Endodermal cell (in vitro differentiated cells): Measurements from ENCODE around the gene ATF7IP. TPM values are rescaled to one million over a fixed set of nuclear protein-coding genes. Genes with fewer than 3 reads are reported as not detected.
A peak's percentile ranks its signal among the peaks of the same experiment; 100 is the strongest.
"Not testable (repeated sequence)": the region's sequence is repeated elsewhere in the genome, so short reads cannot be mapped to it uniquely, and the experiment has no call there.

Experiments
- DNase-seq: peaks from one replicate; pipeline ENCODE4 v3.0.0-alpha.2; 2017
- H3K27ac ChIP-seq: 2 replicates; pipeline ENCODE4 v1.5.1; 2013; ENCODE audit warnings: mild to moderate bottlenecking, low read depth, low read length, moderate library complexity
- H3K27me3 ChIP-seq: 2 replicates; pipeline ENCODE4 v1.6.1; 2013; ENCODE audit warnings: mild to moderate bottlenecking, low read length, moderate library complexity; ENCODE audit not compliant: insufficient read depth, control insufficient read depth, poor library complexity, severe bottlenecking
- H3K36me3 ChIP-seq: 2 replicates; pipeline ENCODE4 v1.7.0; 2013; ENCODE audit warnings: mild to moderate bottlenecking, low read length, moderate library complexity; ENCODE audit not compliant: control insufficient read depth, insufficient read depth
- H3K4me1 ChIP-seq: one replicate; pipeline ENCODE4 v1.7.0; 2013; ENCODE audit warnings: low read length; ENCODE audit not compliant: control insufficient read depth, insufficient read depth
- H3K4me3 ChIP-seq: 2 replicates; pipeline ENCODE4 v1.5.1; 2013; ENCODE audit warnings: mild to moderate bottlenecking, low read length, moderate library complexity
- H3K9ac ChIP-seq: 2 replicates; pipeline ENCODE4 v1.6.1; 2013; ENCODE audit warnings: mild to moderate bottlenecking, low read length, moderate library complexity; ENCODE audit not compliant: poor library complexity, severe bottlenecking; ENCODE audit errors: extremely low read depth
- H3K9me3 ChIP-seq: 2 replicates; pipeline ENCODE4 v1.6.1; 2013; ENCODE audit warnings: mild to moderate bottlenecking, low read length, moderate library complexity; ENCODE audit not compliant: control insufficient read depth
- H3K27ac Mint-ChIP-seq: 2 replicates; pipeline ENCODE4 v1.8.0; 2020; ENCODE audit warnings: mixed read lengths
- H3K27me3 Mint-ChIP-seq: 2 replicates; pipeline ENCODE4 v1.8.0; 2021; ENCODE audit warnings: mild to moderate bottlenecking, mixed read lengths; ENCODE audit not compliant: insufficient read depth
- H3K36me3 Mint-ChIP-seq: 2 replicates; pipeline ENCODE4 v1.8.0; 2020; ENCODE audit warnings: low read depth, mixed read lengths
- H3K4me1 Mint-ChIP-seq: 2 replicates; pipeline ENCODE4 v1.8.0; 2020; ENCODE audit warnings: mixed read lengths
- H3K4me3 Mint-ChIP-seq: 2 replicates; pipeline ENCODE4 v1.8.0; 2020; ENCODE audit warnings: mild to moderate bottlenecking, moderate library complexity, mixed read lengths
- H3K9me3 Mint-ChIP-seq: 2 replicates; pipeline ENCODE4 v1.8.0; 2020; ENCODE audit warnings: mild to moderate bottlenecking, mixed read lengths
- CTCF ChIP-seq: fragments of 200-600 bp; sonication (generic); conservative IDR thresholded peaks from 2 replicates; pipeline ENCODE4 v1.5.0; 2021; ENCODE audit warnings: antibody characterized with exemption, mild to moderate bottlenecking
- WGBS, 2 experiments: methylation state at CpG; one replicate each; pipeline versions ENCODE4 v1.1.5 to v1.1.7; 2013; ENCODE audit warnings: missing lambda C conversion rate in 2 of 2, mixed read lengths in 1 of 2; ENCODE audit not compliant: insufficient coverage in 1 of 2, insufficient read length in 1 of 2; 5-methylcytosine and 5-hydroxymethylcytosine counted together
- long read RNA-seq, 4 experiments: library from polyadenylated mRNA in 2 of 4; library from RNA in 1 of 4; library from capped mRNA in 1 of 4; stranded (forward) in 3 of 4; unstranded in 1 of 4; transcript quantifications; one replicate each; pipeline ENCODE4 v2.0.0, GENCODE V29; 2020 to 2021; ENCODE audit warnings: inconsistent platforms in 1 of 4
- polyA plus RNA-seq, 2 experiments: library from polyadenylated mRNA; stranded (reverse); fragments of 50-300 nt; gene quantifications; one replicate each; pipeline ENCODE4 v1.2.3, GENCODE V29; 2013
- total RNA-seq, 2 donors: library from RNA; stranded (reverse); fragmentation: NEBNext Ultra II Directional in 1 of 2; extraction: Animal tissue kit (Norgen Biotek cat#: 25700) in 1 of 2; gene quantifications; 2 replicates in 1 of 2; 3 replicates in 1 of 2; pipeline ENCODE4 v1.2.1, GENCODE V29; 2021

ATF7IP gene
- total RNA-seq: 100 to 1,000 TPM; 174 to 222 TPM
- polyA plus RNA-seq (2013, experiment 1 of 2): 71.3 TPM
- 71.2 TPM for polyA plus RNA-seq (2013, experiment 2 of 2)
- long read RNA-seq, experiment 1, full-length matches to known transcripts: 8 of 36 reads
- long read RNA-seq, experiment 1, partial matches to known transcripts: 10 of 36 reads
- long read RNA-seq, experiment 1, other reads (novel, unspliced or antisense): 18 of 36 reads
- long read RNA-seq, experiment 2, full-length matches to known transcripts: 70 of 160 reads
- long read RNA-seq, experiment 2, partial matches to known transcripts: 42 of 160 reads
- long read RNA-seq, experiment 2, other reads (novel, unspliced or antisense): 48 of 160 reads
- long read RNA-seq, experiment 3, full-length matches to known transcripts: 43 of 138 reads
- long read RNA-seq, experiment 3, partial matches to known transcripts: 71 of 138 reads
- long read RNA-seq, experiment 3, other reads (novel, unspliced or antisense): 24 of 138 reads
- long read RNA-seq, experiment 4, full-length matches to known transcripts: 2 of 11 reads
- long read RNA-seq, experiment 4, partial matches to known transcripts: 7 of 11 reads
- long read RNA-seq, experiment 4, other reads (novel, unspliced or antisense): 2 of 11 reads

GRCh38 chr12:14365294-14366208, at the start of gene ATF7IP:
Gene ATF7IP, plus strand, starts transcription at chr12:14365682. Its CDS starts 58,234 bp downstream, at chr12:14423916.
- Histone ChIP-seq H3K9ac (peak within 1 kb of the TSS; percentile 96), H3K27ac (peak within 1 kb of the TSS; percentile 99), H3K27me3 (no peaks in the 10 kb centered on the region), H3K9me3 (peaks cover 7% of the 10 kb centered on the region), H3K36me3 (no peaks in the 10 kb centered on the region), H3K4me1 (peaks cover 3% of the 10 kb centered on the region), H3K4me3 (peak within 1 kb of the TSS; percentile 98)
- H3K27ac Mint-ChIP-seq: peak within 1 kb of the TSS; percentile 97
- peaks cover 20% of the 10 kb centered on the region for H3K9me3 Mint-ChIP-seq
- H3K27me3 Mint-ChIP-seq: no peaks in the 10 kb centered on the region
- WGBS, 2 experiments: 2 to 3% methylated on average over 20 to 55 of the region's 55 CpGs
- H3K36me3 Mint-ChIP-seq: peaks cover 17% of the 10 kb centered on the region
- DNase-seq: peak; percentile 99
- peaks cover 7% of the 10 kb centered on the region for H3K4me1 Mint-ChIP-seq
- peak; percentile 65 for TF ChIP-seq CTCF
- peak within 1 kb of the TSS; percentile 81 for H3K4me3 Mint-ChIP-seq

GRCh38 chr12:14317362-14318146, 47.9 kb upstream of the ATF7IP start:
- Mint-ChIP-seq H3K4me1 (peaks cover 19% of the 10 kb centered on the region), H3K27ac (no peak overlapping the region), H3K4me3 (no peak overlapping the region), H3K9me3 (peaks cover 15% of the 10 kb centered on the region), H3K27me3 (no peaks in the 10 kb centered on the region), H3K36me3 (no peaks in the 10 kb centered on the region)
- Histone ChIP-seq H3K4me1 (no peaks in the 10 kb centered on the region), H3K27ac (no peak overlapping the region), H3K9me3 (peaks cover 4% of the 10 kb centered on the region), H3K4me3 (no peak overlapping the region), H3K27me3 (no peaks in the 10 kb centered on the region), H3K36me3 (no peaks in the 10 kb centered on the region), H3K9ac (no peak overlapping the region)
- no peak for TF ChIP-seq CTCF
- no peak for DNase-seq
- WGBS, 2 experiments: 92 to 100% methylated on average over 1 to 3 of the region's 4 CpGs

- H3K4me1 ChIP-seq, H3K9ac ChIP-seq, H3K4me3 ChIP-seq, H3K27me3 ChIP-seq, H3K27me3 Mint-ChIP-seq, H3K4me3 Mint-ChIP-seq, H3K36me3 Mint-ChIP-seq, H3K27ac Mint-ChIP-seq, H3K36me3 ChIP-seq, DNase-seq, H3K9me3 ChIP-seq, H3K27ac ChIP-seq: not testable (repeated sequence)
- H3K9me3 Mint-ChIP-seq: peaks cover 14% of the 10 kb centered on the region
- WGBS, 2 experiments: 87 to 93% methylated on average over 3 to 33 of the region's 38 CpGs
- H3K4me1 Mint-ChIP-seq: peaks cover 19% of the 10 kb centered on the region
Measured at GRCh38 chr12:14319704-14320427, 45.6 kb upstream of the ATF7IP start.
